NCI-H345 treated with DMSO at 0.1 percent for 48 hours (cell line): Measurements from ENCODE around the gene TJAP1.

Experiments
- DNase-seq: peaks from one replicate; lab custom pipeline; 2025; ENCODE audit not compliant: unreplicated experiment; lab: John Stamatoyannopoulos, UW

The TJAP1 gene

GRCh38 chr6:43503443-43503842 is 26.1 kb downstream of the TJAP1 start:
- DNase-seq, result no peak

- DNase-seq, result no peak
Observed at GRCh38 chr6:43504756-43505593, 27.6 kb downstream of the TJAP1 start.

GRCh38 chr6:43505718-43506117 is 28.3 kb downstream of the TJAP1 start:
- no peak for DNase-seq

GRCh38 chr6:43506171-43506570 is 28.8 kb downstream of the TJAP1 start:
- DNase-seq, result no peak

GRCh38 chr6:43506667-43507471 is 29.5 kb downstream of the TJAP1 start:
- peak; percentile 50 for DNase-seq

- DNase-seq, result no peak
Observed at GRCh38 chr6:43508481-43509141, 31.2 kb downstream of the TJAP1 start.

- DNase-seq, result no peak
Observed at GRCh38 chr6:43509142-43509983, 32.0 kb downstream of the TJAP1 start.

- DNase-seq, result peak; percentile 73
Observed at GRCh38 chr6:43509984-43510826, 32.8 kb downstream of the TJAP1 start, which contains the start of gene LRRC73. Gene LRRC73 (minus strand): TSS chr6:43510346. CDS start chr6:43509785, 561 bp downstream.

- DNase-seq, result no peak
Observed at GRCh38 chr6:43510827-43511163, 33.4 kb downstream of the TJAP1 start.

- DNase-seq, result no peak
Observed at GRCh38 chr6:43511824-43512415, 34.5 kb downstream of the TJAP1 start.

GRCh38 chr6:43515808-43516207 is 38.4 kb downstream of the TJAP1 start:
- no peak for DNase-seq

- DNase-seq, result no peak
Observed at GRCh38 chr6:43516367-43516696, 39.0 kb downstream of the TJAP1 start.

- DNase-seq, result peak; percentile 97
Observed at GRCh38 chr6:43516697-43517504, 39.5 kb downstream of the TJAP1 start, which contains the start of the genes POLR1C and YIPF3. Gene POLR1C (plus strand): TSS chr6:43517089. CDS start chr6:43517110, 21 bp downstream. Gene YIPF3 (minus strand): TSS chr6:43516926. CDS start chr6:43516807, 119 bp downstream.

GRCh38 chr6:43517505-43518357 is 40.4 kb downstream of the TJAP1 start:
- DNase-seq, result peak; percentile 3

GRCh38 chr6:43520097-43520496 is 42.7 kb downstream of the TJAP1 start:
- DNase-seq, result no peak

GRCh38 chr6:43521836-43522235 is 44.5 kb downstream of the TJAP1 start:
- no peak for DNase-seq

- no peak for DNase-seq
Observed at GRCh38 chr6:43522547-43523261, 45.3 kb downstream of the TJAP1 start.
